ENCODE data around the gene ZFHX3.

ZFHX3 gene

DNA sequence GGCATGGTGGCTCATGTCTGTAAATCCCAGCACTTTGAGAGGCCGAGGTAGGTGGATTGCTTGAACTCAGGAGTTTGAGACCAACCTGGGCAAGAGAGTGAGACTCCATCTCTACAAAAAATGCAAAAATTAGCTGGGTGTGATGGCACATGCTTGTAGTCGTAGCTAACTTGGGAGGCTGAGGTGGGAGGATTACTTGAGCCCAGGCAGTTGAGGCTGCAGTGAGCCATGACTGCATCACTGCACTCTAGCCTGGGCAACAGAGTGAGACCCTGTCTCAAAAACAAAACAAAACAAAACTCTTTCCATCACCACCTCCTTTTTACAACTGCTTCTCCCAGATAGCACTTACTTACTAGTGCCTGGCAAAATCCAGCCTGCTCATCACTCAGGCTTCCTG lies 214.0 kb downstream of the ZFHX3 start:
- no peak for DNase-seq

GRCh38 chr16:72833482-72833881 lies 214.4 kb downstream of the ZFHX3 start:
- no peak for DNase-seq

GRCh38 chr16:72832621-72833248 lies 215.2 kb downstream of the ZFHX3 start:
- DNase-seq: peak in 49 of 56 donors; percentile 14 to 88 (median 54)

DNA sequence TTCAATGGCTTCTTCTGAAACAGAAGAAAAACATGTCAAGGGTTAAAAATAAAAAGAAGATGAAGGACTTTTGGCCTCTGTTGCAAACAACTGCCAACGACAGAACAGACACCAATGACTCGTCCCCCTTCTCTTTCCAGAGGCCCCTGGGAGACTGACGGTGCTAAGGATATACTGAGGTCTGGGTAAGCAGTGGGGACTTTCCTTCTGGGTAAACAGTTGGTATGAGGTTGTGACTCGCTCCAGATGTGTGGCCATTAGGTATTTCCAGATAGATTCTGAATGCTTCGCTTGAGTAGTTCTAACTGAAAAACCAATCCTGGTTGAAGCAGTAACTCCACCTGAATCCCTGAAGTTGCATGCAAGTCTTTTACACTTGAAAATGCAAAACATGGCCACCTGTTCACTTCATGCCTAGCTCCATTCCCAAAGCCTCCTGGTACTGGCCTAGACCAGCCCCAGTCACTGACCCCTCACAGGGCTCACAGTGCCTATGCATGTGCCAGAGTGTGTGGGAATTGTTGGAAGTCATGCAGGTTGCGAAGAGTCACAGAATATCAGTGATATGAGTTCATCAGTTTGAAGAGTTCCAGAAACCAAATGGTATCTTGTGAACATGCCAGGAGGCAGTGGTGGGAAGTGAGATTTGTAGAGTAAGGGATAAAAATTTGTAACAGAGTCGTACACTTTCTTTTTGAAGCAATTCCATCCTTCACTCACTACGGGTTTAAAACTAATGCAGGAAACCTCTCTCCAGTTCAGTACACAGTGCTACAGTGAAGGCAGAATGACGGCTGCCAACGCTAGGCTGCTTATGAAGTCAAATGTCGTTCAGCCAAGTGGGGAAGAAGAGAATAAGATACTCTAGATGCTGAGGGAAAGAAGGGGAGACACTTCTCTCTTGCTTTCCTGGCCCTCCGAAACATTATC lies 217.8 kb downstream of the ZFHX3 start:
- DNase-seq: no peak

- DNase-seq: no peak
Observed at GRCh38 chr16:72827866-72828265, 220.1 kb downstream of the ZFHX3 start.

- no peak for DNase-seq
Observed at GRCh38 chr16:72825912-72826621, 221.9 kb downstream of the ZFHX3 start.

DNA sequence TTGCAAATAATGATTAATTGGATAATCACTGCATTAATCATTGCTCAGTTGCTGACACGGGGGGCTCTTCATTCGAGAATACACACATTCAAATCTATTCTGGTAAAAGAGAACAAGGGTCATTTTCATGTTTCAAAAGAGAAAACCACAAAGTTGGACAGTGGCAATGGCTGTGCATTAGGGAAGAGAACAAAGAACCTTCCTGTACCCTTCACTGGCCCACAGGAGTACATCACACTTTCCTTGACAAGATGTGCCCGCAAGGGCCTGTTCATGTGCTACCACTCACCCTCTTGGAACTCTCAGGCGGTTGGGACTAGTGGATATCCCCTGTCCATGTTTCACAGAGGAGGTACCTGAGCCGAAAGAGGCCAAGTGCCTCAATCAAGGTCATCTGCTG lies 223.2 kb downstream of the ZFHX3 start:
- DNase-seq: no peak

GRCh38 chr16:72824027-72824426 lies 223.9 kb downstream of the ZFHX3 start:
- DNase-seq: no peak

- DNase-seq: no peak
Observed at GRCh38 chr16:72821185-72821950, 226.6 kb downstream of the ZFHX3 start.

DNA sequence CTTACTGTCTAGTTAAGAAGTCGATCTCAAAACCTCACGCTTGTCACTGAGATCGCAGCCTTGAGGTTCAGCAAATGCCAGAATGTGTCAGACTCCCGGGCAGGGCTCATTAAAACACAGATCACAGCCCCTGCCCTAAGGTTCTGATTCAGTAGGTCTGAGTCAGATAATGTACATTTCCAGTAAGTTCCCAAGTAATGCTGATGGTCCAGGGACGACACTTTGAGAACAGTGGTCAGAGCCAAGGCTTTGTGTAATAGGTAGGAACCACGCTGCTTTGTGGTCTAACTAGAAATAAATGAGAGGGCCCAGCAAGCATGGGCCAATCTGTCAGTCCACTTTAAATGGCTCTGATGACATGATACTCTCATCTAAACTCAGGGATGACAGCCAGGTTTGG lies 228.6 kb downstream of the ZFHX3 start:
- peak in 1 of 56 donors; percentile 10 for DNase-seq

GRCh38 chr16:72818236-72818845 lies 229.6 kb downstream of the ZFHX3 start:
- DNase-seq: no peak

GRCh38 chr16:72815348-72816318 lies 232.3 kb downstream of the ZFHX3 start:
- no peak for DNase-seq

- DNase-seq: no peak
Observed at GRCh38 chr16:72814226-72814625, 233.7 kb downstream of the ZFHX3 start.

DNA sequence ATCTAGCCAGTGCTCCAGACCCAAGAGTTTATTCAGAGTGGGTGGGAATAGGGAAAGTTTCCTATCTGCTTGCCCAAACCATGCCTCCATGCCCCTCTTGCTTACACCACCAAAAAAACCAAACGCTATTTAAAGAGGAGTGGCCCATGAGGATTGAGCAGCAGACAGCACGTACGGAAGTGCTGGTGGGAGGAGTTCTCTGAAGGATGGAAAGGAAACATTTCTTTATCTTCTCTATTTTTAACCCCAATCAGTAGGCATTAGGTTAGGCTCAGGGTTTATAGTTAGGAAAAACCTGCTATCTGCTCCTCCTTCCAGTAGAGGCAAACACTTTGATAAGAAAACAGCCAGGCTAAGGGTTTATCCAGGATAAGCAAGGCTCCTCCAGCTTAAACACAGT lies 235.3 kb downstream of the ZFHX3 start:
- DNase-seq: no peak

DNA sequence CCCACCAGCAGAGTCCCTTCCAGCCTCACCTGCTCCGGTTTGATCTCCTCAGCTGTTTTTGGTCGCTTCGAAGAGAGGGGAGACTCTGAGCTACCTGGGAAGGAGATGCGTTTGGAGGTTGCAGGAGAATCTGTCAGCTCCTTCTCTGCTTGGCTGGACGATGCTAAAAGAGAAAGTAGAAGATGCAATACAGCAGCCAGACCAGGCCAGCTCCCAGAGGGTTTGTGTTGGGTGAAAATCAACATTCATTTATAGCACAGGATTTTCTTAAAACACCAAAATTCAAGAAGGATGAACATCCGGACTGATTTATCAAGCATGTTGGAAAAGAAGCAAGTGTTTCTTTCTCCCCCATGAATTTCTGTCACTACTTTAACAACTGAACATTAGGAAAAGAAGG lies 236.1 kb downstream of the ZFHX3 start:
- no peak for DNase-seq

DNA sequence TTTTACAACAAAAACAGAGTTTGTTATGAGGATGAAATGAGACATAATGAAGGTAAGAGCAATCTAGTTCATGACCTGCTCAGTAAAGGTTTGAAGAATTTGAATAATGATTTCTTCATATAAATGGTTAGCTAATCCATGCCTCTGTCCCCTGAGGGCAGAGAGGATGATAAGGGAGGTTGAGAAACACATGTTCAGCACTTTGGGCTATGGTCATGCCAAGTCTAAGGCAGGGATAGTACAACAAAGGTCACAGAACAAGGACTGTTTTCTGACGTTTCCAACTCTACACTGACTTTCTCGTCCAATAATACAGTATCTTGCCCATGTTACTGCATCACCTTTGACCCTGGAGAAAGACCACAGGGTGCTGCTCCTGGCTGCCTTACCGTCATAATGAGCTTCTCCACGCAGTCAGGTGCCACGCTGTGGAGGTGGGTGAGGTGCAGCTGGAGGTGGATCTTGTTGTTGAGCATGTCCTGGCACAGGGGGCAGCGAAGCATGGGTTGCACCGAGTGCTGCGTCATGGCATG lies 236.7 kb downstream of the ZFHX3 start:
- no peak for DNase-seq

GRCh38 chr16:72810480-72810879 lies 237.4 kb downstream of the ZFHX3 start:
- no peak for DNase-seq

DNA sequence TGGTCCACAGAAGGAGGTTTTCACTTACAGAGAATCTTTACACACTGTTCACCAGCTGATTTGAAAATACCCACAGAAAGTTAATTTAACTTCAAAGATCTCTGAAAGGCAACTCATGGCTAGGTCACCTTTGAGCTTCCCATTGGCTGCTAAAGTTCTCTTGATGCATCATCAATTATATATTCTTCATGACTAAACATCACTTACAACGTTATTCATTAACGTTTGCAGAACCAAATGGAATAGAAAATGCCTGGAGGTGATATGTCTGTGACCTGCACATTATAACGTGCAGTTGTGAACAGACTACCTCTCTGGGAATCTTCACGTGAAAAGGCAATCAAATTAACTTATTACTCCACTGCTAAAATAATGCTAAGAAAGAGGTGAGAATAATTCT lies 238.5 kb downstream of the ZFHX3 start:
- no peak for DNase-seq

GRCh38 chr16:72808754-72809153 lies 239.2 kb downstream of the ZFHX3 start:
- no peak for DNase-seq

Measured in nucleus accumbens (tissue), 56 donors.